ENCODE data around the gene BAIAP2L1.

DNA sequence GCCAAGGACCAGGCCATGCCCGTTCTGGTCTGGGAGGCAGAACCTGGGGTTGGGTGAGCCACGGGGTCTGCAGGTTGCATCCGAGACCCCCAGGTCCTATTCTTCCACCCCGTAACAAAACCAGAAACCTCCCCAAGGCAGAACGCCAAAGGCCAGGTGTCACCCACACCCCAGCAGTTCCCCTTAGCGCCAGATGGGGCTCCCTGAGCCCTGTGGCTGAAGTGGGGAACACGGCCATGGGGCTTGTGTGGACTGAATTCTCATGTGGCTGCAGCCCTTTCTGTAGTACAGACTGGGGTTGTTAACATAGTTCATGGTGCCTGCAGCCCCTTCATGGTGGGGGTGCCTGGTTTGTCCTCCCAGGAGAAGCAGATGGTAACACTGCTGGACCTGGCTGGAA is 109.2 kb downstream of the BAIAP2L1 start:
- TF ChIP-seq ZBTB7A (tag by site-specific recombination; IDR thresholded peaks at IDR 0.05; ENCODE audit: low read depth) (no peak), ZNF777 (tag by site-specific recombination; IDR thresholded peaks at IDR 0.05; ENCODE audit: borderline replicate concordance) (no peak)
- TF ChIP-seq, protein P1, sequence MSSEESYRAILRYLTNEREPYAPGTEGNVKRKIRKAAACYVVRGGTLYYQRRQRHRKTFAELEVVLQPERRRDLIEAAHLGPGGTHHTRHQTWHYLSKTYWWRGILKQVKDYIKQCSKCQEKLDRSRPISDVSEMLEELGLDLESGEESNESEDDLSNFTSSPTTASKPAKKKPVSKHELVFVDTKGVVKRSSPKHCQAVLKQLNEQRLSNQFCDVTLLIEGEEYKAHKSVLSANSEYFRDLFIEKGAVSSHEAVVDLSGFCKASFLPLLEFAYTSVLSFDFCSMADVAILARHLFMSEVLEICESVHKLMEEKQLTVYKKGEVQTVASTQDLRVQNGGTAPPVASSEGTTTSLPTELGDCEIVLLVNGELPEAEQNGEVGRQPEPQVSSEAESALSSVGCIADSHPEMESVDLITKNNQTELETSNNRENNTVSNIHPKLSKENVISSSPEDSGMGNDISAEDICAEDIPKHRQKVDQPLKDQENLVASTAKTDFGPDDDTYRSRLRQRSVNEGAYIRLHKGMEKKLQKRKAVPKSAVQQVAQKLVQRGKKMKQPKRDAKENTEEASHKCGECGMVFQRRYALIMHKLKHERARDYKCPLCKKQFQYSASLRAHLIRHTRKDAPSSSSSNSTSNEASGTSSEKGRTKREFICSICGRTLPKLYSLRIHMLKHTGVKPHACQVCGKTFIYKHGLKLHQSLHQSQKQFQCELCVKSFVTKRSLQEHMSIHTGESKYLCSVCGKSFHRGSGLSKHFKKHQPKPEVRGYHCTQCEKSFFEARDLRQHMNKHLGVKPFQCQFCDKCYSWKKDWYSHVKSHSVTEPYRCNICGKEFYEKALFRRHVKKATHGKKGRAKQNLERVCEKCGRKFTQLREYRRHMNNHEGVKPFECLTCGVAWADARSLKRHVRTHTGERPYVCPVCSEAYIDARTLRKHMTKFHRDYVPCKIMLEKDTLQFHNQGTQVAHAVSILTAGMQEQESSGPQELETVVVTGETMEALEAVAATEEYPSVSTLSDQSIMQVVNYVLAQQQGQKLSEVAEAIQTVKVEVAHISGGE (tag by site-specific recombination; conservative IDR thresholded peaks at IDR 0.05; ENCODE audit: low read depth), result no peak
